PC-3 (cell line): ENCODE results near the gene SUCO.

Experiments used
- EZH2 ChIP-seq: fragments of 300-600 bp; sonication (generic); IDR thresholded peaks from one replicate; pipeline ENCODE4 v1.6.1; 2017; ENCODE audit warnings: antibody characterized with exemption, mild to moderate bottlenecking, low read length; ENCODE audit not compliant: unreplicated experiment
- EZH2phosphoT487 ChIP-seq: fragments of 300-600 bp; sonication (generic); IDR thresholded peaks from 2 replicates; pipeline ENCODE4 v1.6.1; 2018; ENCODE audit warnings: mild to moderate bottlenecking, antibody characterized with exemption, low read length, borderline replicate concordance
- TF ChIP-seq, protein P1 (sequence below): fragments of 300-600 bp; sonication (generic); conservative IDR thresholded peaks from 2 replicates; pipeline ENCODE4 v1.5.1; 2017; ENCODE audit warnings: antibody characterized with exemption, low read depth, mild to moderate bottlenecking, low read length

GRCh38 chr1:172517081-172517480 is 15.9 kb upstream of the SUCO start:
- TF ChIP-seq, protein P1, sequence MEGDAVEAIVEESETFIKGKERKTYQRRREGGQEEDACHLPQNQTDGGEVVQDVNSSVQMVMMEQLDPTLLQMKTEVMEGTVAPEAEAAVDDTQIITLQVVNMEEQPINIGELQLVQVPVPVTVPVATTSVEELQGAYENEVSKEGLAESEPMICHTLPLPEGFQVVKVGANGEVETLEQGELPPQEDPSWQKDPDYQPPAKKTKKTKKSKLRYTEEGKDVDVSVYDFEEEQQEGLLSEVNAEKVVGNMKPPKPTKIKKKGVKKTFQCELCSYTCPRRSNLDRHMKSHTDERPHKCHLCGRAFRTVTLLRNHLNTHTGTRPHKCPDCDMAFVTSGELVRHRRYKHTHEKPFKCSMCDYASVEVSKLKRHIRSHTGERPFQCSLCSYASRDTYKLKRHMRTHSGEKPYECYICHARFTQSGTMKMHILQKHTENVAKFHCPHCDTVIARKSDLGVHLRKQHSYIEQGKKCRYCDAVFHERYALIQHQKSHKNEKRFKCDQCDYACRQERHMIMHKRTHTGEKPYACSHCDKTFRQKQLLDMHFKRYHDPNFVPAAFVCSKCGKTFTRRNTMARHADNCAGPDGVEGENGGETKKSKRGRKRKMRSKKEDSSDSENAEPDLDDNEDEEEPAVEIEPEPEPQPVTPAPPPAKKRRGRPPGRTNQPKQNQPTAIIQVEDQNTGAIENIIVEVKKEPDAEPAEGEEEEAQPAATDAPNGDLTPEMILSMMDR: no peak
- TF ChIP-seq EZH2phosphoT487: no peak
- TF ChIP-seq EZH2: no peak
